ENCODE results near the gene DYNC2H1. TPM values are rescaled to one million over a fixed set of nuclear protein-coding genes. Genes with fewer than 3 reads are reported as not detected.
A peak's percentile ranks its signal among the peaks of the same experiment; 100 is the strongest.

The DYNC2H1 gene
- total RNA-seq, 1 experiment from 2014 or later: 44.0 TPM

GRCh38 chr11:103091064-103091800 is 18.0 kb upstream of the DYNC2H1 start:
- no peaks in the 10 kb centered on the region for H3K27me3 ChIP-seq (replicated peaks; ENCODE audit: insufficient read depth, low read depth, low read length, poor library complexity)
- ChIA-PET POLR2A (ENCODE audit: low non-redundant PET) (no interaction called here), CTCF (interaction anchor here (2.1 kb wide), 1 partner anchor 18 kb away, joined by 7 read pairs; the partner anchor contains the start of gene DYNC2H1)
- DNase-seq (ENCODE audit: low spot score): peak; percentile 82
- H3K9me3 ChIP-seq (ENCODE audit: low read depth, low read length, poor library complexity, severe bottlenecking): no peaks in the 10 kb centered on the region
- BruUV-seq (replicated peaks): no TSS peak
- peak overlapping the region; percentile 98 for H3K4me3 ChIP-seq (ENCODE audit: low read depth, low read length, poor library complexity, severe bottlenecking)
- peaks cover 27% of the 10 kb centered on the region for H3K4me1 ChIP-seq (ENCODE audit: insufficient read depth, low read length, poor library complexity, severe bottlenecking)
- H3K27ac ChIP-seq (ENCODE audit: low read depth, low read length, poor library complexity, severe bottlenecking): peak overlapping the region; percentile 94
- intact Hi-C loops (cut with micrococcal nuclease; ENCODE audit: unreplicated experiment): no loop called here
- peaks cover 23% of the 10 kb centered on the region for H3K36me3 ChIP-seq (ENCODE audit: insufficient read depth, low read length, poor library complexity, severe bottlenecking)
- no peak for TF ChIP-seq CTCF (conservative IDR thresholded peaks at IDR 0.05; ENCODE audit: low read depth, low read length)
- TF ChIP-seq EZH2 (IDR thresholded peaks at IDR 0.05; ENCODE audit: borderline replicate concordance, low read depth, low read length, poor library complexity, severe bottlenecking): no peak

GRCh38 chr11:103091801-103092524 is 17.3 kb upstream of the DYNC2H1 start, which contains the start of gene DCUN1D5:
Gene DCUN1D5, minus strand, starts transcription at chr11:103092160. Its CDS starts 288 bp downstream, at chr11:103091872.
- peaks cover 23% of the 10 kb centered on the region for H3K36me3 ChIP-seq (ENCODE audit: insufficient read depth, low read length, poor library complexity, severe bottlenecking)
- DNase-seq (ENCODE audit: low spot score): peak; percentile 97
- ChIA-PET POLR2A (ENCODE audit: low non-redundant PET) (no interaction called here), CTCF (interaction anchor here (2.1 kb wide), 1 partner anchor 17 kb away, joined by 7 read pairs; the partner anchor contains the start of gene DYNC2H1)
- H3K27ac ChIP-seq (ENCODE audit: low read depth, low read length, poor library complexity, severe bottlenecking): peak within 1 kb of the TSS; percentile 94
- no TSS peak for BruUV-seq (replicated peaks)
- intact Hi-C loops (cut with micrococcal nuclease; ENCODE audit: unreplicated experiment): no loop called here
- peaks cover 27% of the 10 kb centered on the region for H3K4me1 ChIP-seq (ENCODE audit: insufficient read depth, low read length, poor library complexity, severe bottlenecking)
- H3K4me3 ChIP-seq (ENCODE audit: low read depth, low read length, poor library complexity, severe bottlenecking): peak within 1 kb of the TSS; percentile 98
- H3K27me3 ChIP-seq (replicated peaks; ENCODE audit: insufficient read depth, low read depth, low read length, poor library complexity): no peaks in the 10 kb centered on the region
- TF ChIP-seq CTCF (conservative IDR thresholded peaks at IDR 0.05; ENCODE audit: low read depth, low read length): no peak
- no peak for TF ChIP-seq EZH2 (IDR thresholded peaks at IDR 0.05; ENCODE audit: borderline replicate concordance, low read depth, low read length, poor library complexity, severe bottlenecking)
- no peaks in the 10 kb centered on the region for H3K9me3 ChIP-seq (ENCODE audit: low read depth, low read length, poor library complexity, severe bottlenecking)

GRCh38 chr11:103097279-103097678 is 11.9 kb upstream of the DYNC2H1 start:
- DNase-seq (ENCODE audit: low spot score): no peak
- intact Hi-C loops (cut with micrococcal nuclease; ENCODE audit: unreplicated experiment): no loop called here
- Histone ChIP-seq H3K36me3 (ENCODE audit: insufficient read depth, low read length, poor library complexity, severe bottlenecking) (no peaks in the 10 kb centered on the region), H3K4me1 (ENCODE audit: insufficient read depth, low read length, poor library complexity, severe bottlenecking) (peaks cover 7% of the 10 kb centered on the region), H3K4me3 (ENCODE audit: low read depth, low read length, poor library complexity, severe bottlenecking) (no peak overlapping the region), H3K27ac (ENCODE audit: low read depth, low read length, poor library complexity, severe bottlenecking) (no peak overlapping the region), H3K9me3 (ENCODE audit: low read depth, low read length, poor library complexity, severe bottlenecking) (no peaks in the 10 kb centered on the region), H3K27me3 (replicated peaks; ENCODE audit: insufficient read depth, low read depth, low read length, poor library complexity) (no peaks in the 10 kb centered on the region)
- ChIA-PET POLR2A (ENCODE audit: low non-redundant PET) (no interaction called here), CTCF (no interaction called here)
- TF ChIP-seq EZH2 (IDR thresholded peaks at IDR 0.05; ENCODE audit: borderline replicate concordance, low read depth, low read length, poor library complexity, severe bottlenecking) (no peak), CTCF (conservative IDR thresholded peaks at IDR 0.05; ENCODE audit: low read depth, low read length) (no peak)
- no TSS peak for BruUV-seq (replicated peaks)

Measured in A673 (cell line).